Measurements from ENCODE around the gene SMC3. TPM values are rescaled to one million over a fixed set of nuclear protein-coding genes. Genes with fewer than 3 reads are reported as not detected.

The SMC3 gene
- total and polyA plus RNA-seq, 2 of the 13 experiments (the other 11 are each of a cell fraction or from before 2014, with no cell fraction given) = 11.7 to 48.0 TPM

DNA sequence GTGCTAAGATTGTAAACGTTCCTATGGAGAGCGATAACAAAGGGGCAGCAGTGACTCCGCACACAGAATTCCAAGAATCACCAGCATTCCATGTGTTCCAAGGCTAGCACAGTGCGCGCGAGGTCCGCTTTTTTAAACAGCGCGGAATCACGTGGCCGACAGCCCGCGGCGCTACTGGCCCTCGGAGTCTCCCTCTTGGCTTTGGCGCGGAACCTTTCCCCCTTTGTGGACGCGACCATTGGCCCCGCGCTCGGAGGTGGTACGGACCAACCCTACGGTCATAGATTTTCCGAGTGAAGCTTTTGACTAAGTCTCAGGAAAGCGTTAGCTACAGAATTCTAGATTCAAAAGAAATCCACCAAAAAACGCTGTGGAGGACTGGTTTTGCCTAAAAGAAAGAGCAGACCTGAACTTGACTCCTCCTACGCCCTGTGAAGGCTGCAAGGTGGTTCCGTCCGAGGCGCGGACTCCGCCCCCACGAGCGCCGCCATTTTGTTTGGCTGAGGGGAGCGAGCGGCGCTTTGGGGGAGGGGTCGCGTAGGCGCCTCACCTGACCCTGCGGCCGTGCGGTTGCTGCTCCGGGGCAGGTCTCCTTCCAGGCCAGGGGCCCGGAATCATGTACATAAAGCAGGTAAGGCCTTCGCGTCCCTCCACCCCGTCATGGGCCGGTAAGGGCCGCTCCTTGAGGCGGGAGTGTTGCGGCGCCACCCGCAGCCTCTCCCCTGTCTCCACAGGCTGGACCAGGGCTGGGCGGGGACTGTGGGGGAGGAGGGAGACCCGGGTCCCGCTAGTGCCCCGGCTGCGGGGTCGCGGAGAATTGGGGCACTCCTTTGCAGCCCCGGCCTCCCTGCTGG is at the start of gene SMC3 (continued):
- TF ChIP-seq, protein P1, sequence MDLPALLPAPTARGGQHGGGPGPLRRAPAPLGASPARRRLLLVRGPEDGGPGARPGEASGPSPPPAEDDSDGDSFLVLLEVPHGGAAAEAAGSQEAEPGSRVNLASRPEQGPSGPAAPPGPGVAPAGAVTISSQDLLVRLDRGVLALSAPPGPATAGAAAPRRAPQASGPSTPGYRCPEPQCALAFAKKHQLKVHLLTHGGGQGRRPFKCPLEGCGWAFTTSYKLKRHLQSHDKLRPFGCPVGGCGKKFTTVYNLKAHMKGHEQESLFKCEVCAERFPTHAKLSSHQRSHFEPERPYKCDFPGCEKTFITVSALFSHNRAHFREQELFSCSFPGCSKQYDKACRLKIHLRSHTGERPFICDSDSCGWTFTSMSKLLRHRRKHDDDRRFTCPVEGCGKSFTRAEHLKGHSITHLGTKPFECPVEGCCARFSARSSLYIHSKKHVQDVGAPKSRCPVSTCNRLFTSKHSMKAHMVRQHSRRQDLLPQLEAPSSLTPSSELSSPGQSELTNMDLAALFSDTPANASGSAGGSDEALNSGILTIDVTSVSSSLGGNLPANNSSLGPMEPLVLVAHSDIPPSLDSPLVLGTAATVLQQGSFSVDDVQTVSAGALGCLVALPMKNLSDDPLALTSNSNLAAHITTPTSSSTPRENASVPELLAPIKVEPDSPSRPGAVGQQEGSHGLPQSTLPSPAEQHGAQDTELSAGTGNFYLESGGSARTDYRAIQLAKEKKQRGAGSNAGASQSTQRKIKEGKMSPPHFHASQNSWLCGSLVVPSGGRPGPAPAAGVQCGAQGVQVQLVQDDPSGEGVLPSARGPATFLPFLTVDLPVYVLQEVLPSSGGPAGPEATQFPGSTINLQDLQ (CRISPR knock-in tag; IDR thresholded peaks at IDR 0.05) = peak; percentile 83
- TF ChIP-seq TARDBP (CRISPR knock-in tag; IDR thresholded peaks at IDR 0.05) (peak; percentile 69; the same call in 1 of the 2 replicates), ZNF607 (CRISPR knock-in tag; IDR thresholded peaks at IDR 0.05; ENCODE audit: borderline replicate concordance) (peak; percentile 66), ZFX (CRISPR knock-in tag; IDR thresholded peaks at IDR 0.05; ENCODE audit: low read depth) (peak; percentile 70), ZNF773 (CRISPR knock-in tag; IDR thresholded peaks at IDR 0.05; ENCODE audit: borderline replicate concordance) (peak; percentile 74; the same call in 1 of the 2 replicates), PCBP2 (optimal IDR thresholded peaks at IDR 0.05; ENCODE audit: low read depth, low read length, poor library complexity, severe bottlenecking) (no peak), ZNF20 (CRISPR knock-in tag; IDR thresholded peaks at IDR 0.05) (no peak), MAFG (CRISPR knock-in tag; IDR thresholded peaks at IDR 0.05) (no peak), ZNF879 (CRISPR knock-in tag; IDR thresholded peaks at IDR 0.05) (peak; percentile 84; the same call in 1 of the 2 replicates), TRIM24 (CRISPR knock-in tag; IDR thresholded peaks at IDR 0.05) (no peak), KDM6A (CRISPR knock-in tag; IDR thresholded peaks at IDR 0.05; ENCODE audit: low read depth) (no peak), ATAD3A (CRISPR knock-in tag; IDR thresholded peaks at IDR 0.05) (no peak), ZNF713 (CRISPR knock-in tag; IDR thresholded peaks at IDR 0.05) (no peak), HHEX (CRISPR knock-in tag; IDR thresholded peaks at IDR 0.05) (no peak), ZNF263 (CRISPR knock-in tag; IDR thresholded peaks at IDR 0.05) (peak; percentile 61; the same call in 1 of the 2 replicates), WIZ (CRISPR knock-in tag; IDR thresholded peaks at IDR 0.05) (no peak), KLF12 (CRISPR knock-in tag; IDR thresholded peaks at IDR 0.05; ENCODE audit: borderline replicate concordance) (peak; percentile 81; the same call in 1 of the 2 replicates), POLR2AphosphoS2 (IDR thresholded peaks at IDR 0.05; ENCODE audit: low read depth, low read length) (no peak), HMGA1 (CRISPR knock-in tag; conservative IDR thresholded peaks at IDR 0.05) (no peak), ARID2 (CRISPR knock-in tag; IDR thresholded peaks at IDR 0.05; ENCODE audit: borderline replicate concordance) (peak; percentile 92), SNRNP70 (IDR thresholded peaks at IDR 0.05; ENCODE audit: low read depth, low read length) (no peak)
- TF ChIP-seq, protein P2, sequence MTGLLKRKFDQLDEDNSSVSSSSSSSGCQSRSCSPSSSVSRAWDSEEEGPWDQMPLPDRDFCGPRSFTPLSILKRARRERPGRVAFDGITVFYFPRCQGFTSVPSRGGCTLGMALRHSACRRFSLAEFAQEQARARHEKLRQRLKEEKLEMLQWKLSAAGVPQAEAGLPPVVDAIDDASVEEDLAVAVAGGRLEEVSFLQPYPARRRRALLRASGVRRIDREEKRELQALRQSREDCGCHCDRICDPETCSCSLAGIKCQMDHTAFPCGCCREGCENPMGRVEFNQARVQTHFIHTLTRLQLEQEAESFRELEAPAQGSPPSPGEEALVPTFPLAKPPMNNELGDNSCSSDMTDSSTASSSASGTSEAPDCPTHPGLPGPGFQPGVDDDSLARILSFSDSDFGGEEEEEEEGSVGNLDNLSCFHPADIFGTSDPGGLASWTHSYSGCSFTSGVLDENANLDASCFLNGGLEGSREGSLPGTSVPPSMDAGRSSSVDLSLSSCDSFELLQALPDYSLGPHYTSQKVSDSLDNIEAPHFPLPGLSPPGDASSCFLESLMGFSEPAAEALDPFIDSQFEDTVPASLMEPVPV (CRISPR knock-in tag; IDR thresholded peaks at IDR 0.05) = peak; percentile 91
- TF ChIP-seq, protein P3, sequence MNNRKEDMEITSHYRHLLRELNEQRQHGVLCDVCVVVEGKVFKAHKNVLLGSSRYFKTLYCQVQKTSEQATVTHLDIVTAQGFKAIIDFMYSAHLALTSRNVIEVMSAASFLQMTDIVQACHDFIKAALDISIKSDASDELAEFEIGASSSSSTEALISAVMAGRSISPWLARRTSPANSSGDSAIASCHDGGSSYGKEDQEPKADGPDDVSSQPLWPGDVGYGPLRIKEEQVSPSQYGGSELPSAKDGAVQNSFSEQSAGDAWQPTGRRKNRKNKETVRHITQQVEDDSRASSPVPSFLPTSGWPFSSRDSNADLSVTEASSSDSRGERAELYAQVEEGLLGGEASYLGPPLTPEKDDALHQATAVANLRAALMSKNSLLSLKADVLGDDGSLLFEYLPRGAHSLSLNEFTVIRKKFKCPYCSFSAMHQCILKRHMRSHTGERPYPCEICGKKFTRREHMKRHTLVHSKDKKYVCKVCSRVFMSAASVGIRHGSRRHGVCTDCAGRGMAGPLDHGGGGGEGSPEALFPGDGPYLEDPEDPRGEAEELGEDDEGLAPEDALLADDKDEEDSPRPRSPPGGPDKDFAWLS (CRISPR knock-in tag; IDR thresholded peaks at IDR 0.05; ENCODE audit: borderline replicate concordance) = no peak
- TF ChIP-seq, protein P4, sequence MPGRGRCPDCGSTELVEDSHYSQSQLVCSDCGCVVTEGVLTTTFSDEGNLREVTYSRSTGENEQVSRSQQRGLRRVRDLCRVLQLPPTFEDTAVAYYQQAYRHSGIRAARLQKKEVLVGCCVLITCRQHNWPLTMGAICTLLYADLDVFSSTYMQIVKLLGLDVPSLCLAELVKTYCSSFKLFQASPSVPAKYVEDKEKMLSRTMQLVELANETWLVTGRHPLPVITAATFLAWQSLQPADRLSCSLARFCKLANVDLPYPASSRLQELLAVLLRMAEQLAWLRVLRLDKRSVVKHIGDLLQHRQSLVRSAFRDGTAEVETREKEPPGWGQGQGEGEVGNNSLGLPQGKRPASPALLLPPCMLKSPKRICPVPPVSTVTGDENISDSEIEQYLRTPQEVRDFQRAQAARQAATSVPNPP (CRISPR knock-in tag; IDR thresholded peaks at IDR 0.05) = peak; percentile 99
